ENCODE measurements around the gene TXNL4B. TPM values are rescaled to one million over a fixed set of nuclear protein-coding genes. Genes with fewer than 3 reads are reported as not detected.
A peak's percentile ranks its signal among the peaks of the same experiment; 100 is the strongest.

The TXNL4B gene
- total and polyA plus RNA-seq, 9 of the 15 experiments (the other 6 are each of a cell fraction or from before 2014, with no cell fraction given), result 11.9 to 38.0 (median 22.3) TPM

- BruUV-seq (replicated peaks), result no TSS peak
- Histone ChIP-seq H3K4me2 (ENCODE audit: insufficient read depth, low read length) (no peak overlapping the region), H3K79me2 (ENCODE audit: control insufficient read depth, insufficient read depth, low read length) (no peaks in the 10 kb centered on the region), H3K4me3 (no peak overlapping the region), H3K9me3 (replicated peaks; ENCODE audit: control insufficient read depth, insufficient read depth, low read depth, low read length) (no peaks in the 10 kb centered on the region), H3K4me1 (replicated peaks in 1 of 2; ENCODE audit: control insufficient read depth in 2 of 2, insufficient read depth in 2 of 2, low read length in 2 of 2) (peaks cover 4 to 16% of the 10 kb centered on the region in 2 experiments; a peak in 3 of 5 replicates), H3K9me1 (ENCODE audit: control insufficient read depth, insufficient read depth, low read length) (peaks cover 4% of the 10 kb centered on the region), H2AFZ (ENCODE audit: low read depth, low read length) (no peak overlapping the region), H3K27me3 (ENCODE audit: control insufficient read depth in 2 of 2, insufficient read depth in 2 of 2, low read length in 2 of 2) (no peaks in the 10 kb centered on the region), H4K20me1 (replicated peaks; ENCODE audit: control insufficient read depth, insufficient read depth, low read length) (no peaks in the 10 kb centered on the region), H3K9ac (ENCODE audit: insufficient read depth in 1 of 2, low read depth in 2 of 2, low read length in 2 of 2) (peak overlapping the region in 1 of 2 experiments; percentile 61; a peak in 1 of 4 replicates), H3K36me3 (ENCODE audit: control insufficient read depth, insufficient read depth, low read length) (peaks cover 64% of the 10 kb centered on the region; the same call in 2 of the 3 replicates), H3K27ac (ENCODE audit: extremely low read depth, low read depth, low read length) (no peak overlapping the region)
- POLR2A ChIA-PET, result interaction anchor here (0.7 to 1.1 kb wide), 4 partner anchors 8 to 25 kb away, joined by 3 to 4 read pairs (median 3); partner anchors contain the start of genes DHX38 and TXNL4B
- FAIRE-seq (no peak), ATAC-seq (no peak), DNase-seq (ENCODE audit: extremely low read depth in 1 of 4, low spot score in 3 of 4) (no peak)
- CTCF ChIA-PET (ENCODE audit: low intra/inter-chr PET ratio), result no interaction called here
- WGBS (ENCODE audit: insufficient coverage, low coverage, missing lambda C conversion rate), result 95% methylated on average over 23 of the region's 23 CpGs
- intact Hi-C loops (cut with micrococcal nuclease) (no loop called here), in situ Hi-C loops (cut with MboI) (no loop called here)
- TF ChIP-seq HDAC1 (IDR thresholded peaks at IDR 0.05) (no peak), POU5F1 (IDR thresholded peaks at IDR 0.05; ENCODE audit: borderline replicate concordance, low read depth, low read length, partially characterized antibody) (no peak), ZNF277 (CRISPR knock-in tag; IDR thresholded peaks at IDR 0.05; ENCODE audit: borderline replicate concordance) (no peak), ZNF224 (CRISPR knock-in tag; IDR thresholded peaks at IDR 0.05) (no peak), PHF21A (IDR thresholded peaks at IDR 0.05; ENCODE audit: borderline replicate concordance, low read depth) (no peak), GABPB2 (CRISPR knock-in tag; conservative IDR thresholded peaks at IDR 0.05) (no peak), SRSF7 (optimal IDR thresholded peaks at IDR 0.05; ENCODE audit: low read depth, low read length) (no peak), MIER1 (IDR thresholded peaks at IDR 0.05; ENCODE audit: low read depth) (no peak)
- TF ChIP-seq, protein P1, sequence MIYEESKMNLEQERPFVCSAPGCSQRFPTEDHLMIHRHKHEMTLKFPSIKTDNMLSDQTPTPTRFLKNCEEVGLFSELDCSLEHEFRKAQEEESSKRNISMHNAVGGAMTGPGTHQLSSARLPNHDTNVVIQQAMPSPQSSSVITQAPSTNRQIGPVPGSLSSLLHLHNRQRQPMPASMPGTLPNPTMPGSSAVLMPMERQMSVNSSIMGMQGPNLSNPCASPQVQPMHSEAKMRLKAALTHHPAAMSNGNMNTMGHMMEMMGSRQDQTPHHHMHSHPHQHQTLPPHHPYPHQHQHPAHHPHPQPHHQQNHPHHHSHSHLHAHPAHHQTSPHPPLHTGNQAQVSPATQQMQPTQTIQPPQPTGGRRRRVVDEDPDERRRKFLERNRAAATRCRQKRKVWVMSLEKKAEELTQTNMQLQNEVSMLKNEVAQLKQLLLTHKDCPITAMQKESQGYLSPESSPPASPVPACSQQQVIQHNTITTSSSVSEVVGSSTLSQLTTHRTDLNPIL (CRISPR knock-in tag; IDR thresholded peaks at IDR 0.05), result no peak
- TF ChIP-seq, protein P2, sequence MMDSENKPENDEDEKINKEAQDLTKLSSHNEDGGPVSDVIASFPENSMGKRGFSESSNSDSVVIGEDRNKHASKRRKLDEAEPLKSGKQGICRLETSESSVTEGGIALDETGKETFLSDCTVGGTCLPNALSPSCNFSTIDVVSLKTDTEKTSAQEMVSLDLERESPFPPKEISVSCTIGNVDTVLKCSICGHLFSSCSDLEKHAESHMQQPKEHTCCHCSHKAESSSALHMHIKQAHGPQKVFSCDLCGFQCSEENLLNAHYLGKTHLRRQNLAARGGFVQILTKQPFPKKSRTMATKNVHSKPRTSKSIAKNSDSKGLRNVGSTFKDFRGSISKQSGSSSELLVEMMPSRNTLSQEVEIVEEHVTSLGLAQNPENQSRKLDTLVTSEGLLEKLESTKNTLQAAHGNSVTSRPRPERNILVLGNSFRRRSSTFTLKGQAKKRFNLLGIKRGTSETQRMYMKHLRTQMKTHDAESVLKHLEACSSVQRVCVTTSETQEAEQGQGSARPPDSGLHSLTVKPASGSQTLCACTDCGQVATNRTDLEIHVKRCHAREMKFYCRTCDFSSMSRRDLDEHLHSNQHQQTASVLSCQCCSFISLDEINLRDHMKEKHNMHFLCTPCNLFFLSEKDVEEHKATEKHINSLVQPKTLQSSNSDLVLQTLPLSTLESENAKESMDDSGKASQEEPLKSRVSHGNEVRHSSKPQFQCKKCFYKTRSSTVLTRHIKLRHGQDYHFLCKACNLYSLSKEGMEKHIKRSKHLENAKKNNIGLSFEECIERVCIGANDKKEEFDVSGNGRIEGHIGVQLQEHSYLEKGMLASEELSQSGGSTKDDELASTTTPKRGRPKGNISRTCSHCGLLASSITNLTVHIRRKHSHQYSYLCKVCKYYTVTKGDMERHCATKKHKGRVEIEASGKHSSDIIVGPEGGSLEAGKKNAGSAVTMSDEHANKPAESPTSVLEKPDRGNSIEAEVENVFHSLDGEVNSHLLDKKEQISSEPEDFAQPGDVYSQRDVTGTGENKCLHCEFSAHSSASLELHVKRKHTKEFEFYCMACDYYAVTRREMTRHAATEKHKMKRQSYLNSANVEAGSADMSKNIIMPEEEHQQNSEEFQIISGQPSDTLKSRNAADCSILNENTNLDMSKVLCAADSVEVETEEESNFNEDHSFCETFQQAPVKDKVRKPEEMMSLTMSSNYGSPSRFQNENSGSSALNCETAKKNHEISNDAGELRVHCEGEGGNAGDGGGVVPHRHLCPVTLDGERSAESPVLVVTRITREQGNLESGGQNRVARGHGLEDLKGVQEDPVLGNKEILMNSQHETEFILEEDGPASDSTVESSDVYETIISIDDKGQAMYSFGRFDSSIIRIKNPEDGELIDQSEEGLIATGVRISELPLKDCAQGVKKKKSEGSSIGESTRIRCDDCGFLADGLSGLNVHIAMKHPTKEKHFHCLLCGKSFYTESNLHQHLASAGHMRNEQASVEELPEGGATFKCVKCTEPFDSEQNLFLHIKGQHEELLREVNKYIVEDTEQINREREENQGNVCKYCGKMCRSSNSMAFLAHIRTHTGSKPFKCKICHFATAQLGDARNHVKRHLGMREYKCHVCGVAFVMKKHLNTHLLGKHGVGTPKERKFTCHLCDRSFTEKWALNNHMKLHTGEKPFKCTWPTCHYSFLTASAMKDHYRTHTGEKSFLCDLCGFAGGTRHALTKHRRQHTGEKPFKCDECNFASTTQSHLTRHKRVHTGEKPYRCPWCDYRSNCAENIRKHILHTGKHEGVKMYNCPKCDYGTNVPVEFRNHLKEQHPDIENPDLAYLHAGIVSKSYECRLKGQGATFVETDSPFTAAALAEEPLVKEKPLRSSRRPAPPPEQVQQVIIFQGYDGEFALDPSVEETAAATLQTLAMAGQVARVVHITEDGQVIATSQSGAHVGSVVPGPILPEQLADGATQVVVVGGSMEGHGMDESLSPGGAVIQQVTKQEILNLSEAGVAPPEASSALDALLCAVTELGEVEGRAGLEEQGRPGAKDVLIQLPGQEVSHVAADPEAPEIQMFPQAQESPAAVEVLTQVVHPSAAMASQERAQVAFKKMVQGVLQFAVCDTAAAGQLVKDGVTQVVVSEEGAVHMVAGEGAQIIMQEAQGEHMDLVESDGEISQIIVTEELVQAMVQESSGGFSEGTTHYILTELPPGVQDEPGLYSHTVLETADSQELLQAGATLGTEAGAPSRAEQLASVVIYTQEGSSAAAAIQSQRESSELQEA (IDR thresholded peaks at IDR 0.05; ENCODE audit: low read depth), result no peak
Observed at GRCh38 chr16:72110662-72111615, 17.5 kb upstream of the TXNL4B start.
